ENCODE results near the gene NEURL2.

GRCh38 chr20:45918779-45919537 is 27.9 kb upstream of the NEURL2 start:
- TF ChIP-seq CTCF (IDR thresholded peaks at IDR 0.05) (no peak), POLR2A (IDR thresholded peaks at IDR 0.05) (no peak)

Data from body of pancreas (tissue), 4 donors.